Activated naive CD8-positive, alpha-beta T cell (primary cell): ENCODE measurements around the gene MAGEA9.
"Not testable (repeated sequence)": the region's sequence is repeated elsewhere in the genome, so short reads cannot be mapped to it uniquely, and the experiment has no call there.

Experiments
- H3K27ac Mint-ChIP-seq: one replicate; pipeline ENCODE4 v1.8.0; 2021; ENCODE audit warnings: mixed read lengths
- H3K27me3 Mint-ChIP-seq: one replicate; pipeline ENCODE4 v1.8.0; 2021; ENCODE audit warnings: mixed read lengths
- H3K36me3 Mint-ChIP-seq: one replicate; pipeline ENCODE4 v1.8.0; 2021; ENCODE audit warnings: mixed read lengths
- H3K4me1 Mint-ChIP-seq: one replicate; pipeline ENCODE4 v1.8.0; 2021; ENCODE audit warnings: low read depth, mixed read lengths
- H3K4me3 Mint-ChIP-seq: one replicate; pipeline ENCODE4 v1.8.0; 2021; ENCODE audit warnings: mild to moderate bottlenecking, mixed read lengths
- H3K9me3 Mint-ChIP-seq: one replicate; pipeline ENCODE4 v1.8.0; 2021; ENCODE audit warnings: low read depth, mixed read lengths

MAGEA9 gene, protein sequence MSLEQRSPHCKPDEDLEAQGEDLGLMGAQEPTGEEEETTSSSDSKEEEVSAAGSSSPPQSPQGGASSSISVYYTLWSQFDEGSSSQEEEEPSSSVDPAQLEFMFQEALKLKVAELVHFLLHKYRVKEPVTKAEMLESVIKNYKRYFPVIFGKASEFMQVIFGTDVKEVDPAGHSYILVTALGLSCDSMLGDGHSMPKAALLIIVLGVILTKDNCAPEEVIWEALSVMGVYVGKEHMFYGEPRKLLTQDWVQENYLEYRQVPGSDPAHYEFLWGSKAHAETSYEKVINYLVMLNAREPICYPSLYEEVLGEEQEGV

DNA sequence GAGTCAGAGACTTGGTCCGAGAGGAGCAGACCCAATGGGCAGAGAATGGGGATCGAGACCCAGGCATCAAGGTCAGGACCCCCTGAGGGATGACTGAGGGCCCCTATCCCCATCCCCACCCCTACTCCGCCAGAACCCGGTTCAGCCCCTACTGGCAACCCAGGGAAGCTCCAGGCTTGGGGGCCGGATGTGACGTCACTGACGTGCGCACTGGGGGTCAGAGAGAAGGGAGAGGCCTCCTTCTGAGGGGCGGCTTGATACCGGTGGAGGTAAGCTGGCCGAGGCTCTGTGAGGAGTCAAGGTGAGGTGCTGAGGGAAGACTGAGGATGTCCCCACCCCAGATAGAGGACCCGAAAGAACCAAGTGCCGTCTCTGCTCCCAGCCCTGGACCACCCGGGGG lies at the start of gene MAGEA9:
Gene MAGEA9, plus strand, starts transcription at position 204 of the 400 bp plus-strand sequence. CDS start 4,281 bp downstream, outside the sequence.
- not testable (repeated sequence) for H3K4me3 Mint-ChIP-seq

DNA sequence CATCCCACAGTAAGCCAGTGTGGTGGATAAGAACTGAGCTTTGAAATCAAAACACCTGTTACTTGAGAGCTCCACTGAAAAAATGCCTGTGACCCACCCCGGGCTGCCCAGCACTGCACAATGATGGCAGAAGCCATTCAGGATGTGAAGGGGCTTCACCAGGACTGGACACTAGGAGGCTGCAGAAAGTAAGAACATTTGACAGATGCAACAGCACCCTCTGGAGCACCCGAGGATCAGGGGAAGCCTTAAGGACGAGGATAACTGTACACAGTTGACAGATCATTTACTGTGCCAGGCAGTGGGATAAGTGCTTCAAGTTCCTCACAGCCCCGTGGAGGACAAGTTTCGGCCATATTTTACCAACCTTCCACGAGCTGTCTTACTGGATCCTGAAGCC lies 39.5 kb upstream of the MAGEA9 start:
- not testable (repeated sequence) for H3K27me3 Mint-ChIP-seq, H3K27ac Mint-ChIP-seq, H3K9me3 Mint-ChIP-seq, H3K36me3 Mint-ChIP-seq, H3K4me1 Mint-ChIP-seq, H3K4me3 Mint-ChIP-seq

More for the DNA sequence above, at the start of gene MAGEA9:
- not testable (repeated sequence) for H3K9me3 Mint-ChIP-seq, H3K27me3 Mint-ChIP-seq, H3K36me3 Mint-ChIP-seq, H3K27ac Mint-ChIP-seq, H3K4me1 Mint-ChIP-seq

DNA sequence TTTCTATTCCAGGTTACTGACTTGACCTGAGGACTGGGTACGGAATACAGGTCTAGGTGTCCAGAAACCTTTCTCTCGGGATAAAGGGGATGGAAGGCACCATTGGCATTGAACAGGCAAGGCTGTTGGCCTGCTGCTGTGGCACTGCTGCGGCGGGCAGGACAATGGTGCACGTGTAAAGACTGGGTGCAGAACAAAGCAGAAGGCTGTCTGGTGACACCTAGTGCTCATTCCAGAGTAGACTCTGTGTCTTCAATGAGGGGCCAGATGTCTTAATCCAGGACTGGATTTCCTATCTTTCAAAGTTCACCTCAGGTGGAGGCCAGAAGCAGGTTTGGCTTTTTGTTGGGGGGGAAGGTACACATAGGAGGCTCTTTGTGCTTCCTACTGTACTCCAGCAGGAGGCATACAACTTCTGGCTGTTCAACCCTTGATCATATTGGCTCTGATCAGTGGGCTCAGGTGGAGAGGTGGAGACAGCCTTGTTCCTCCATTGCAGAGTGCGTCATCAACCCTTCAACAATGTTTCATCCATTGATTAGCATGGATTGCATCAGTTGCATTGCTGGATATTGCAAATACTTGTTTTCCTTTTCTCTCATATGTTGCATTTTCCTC lies 35.2 kb upstream of the MAGEA9 start:
- not testable (repeated sequence) for H3K9me3 Mint-ChIP-seq, H3K4me3 Mint-ChIP-seq

DNA sequence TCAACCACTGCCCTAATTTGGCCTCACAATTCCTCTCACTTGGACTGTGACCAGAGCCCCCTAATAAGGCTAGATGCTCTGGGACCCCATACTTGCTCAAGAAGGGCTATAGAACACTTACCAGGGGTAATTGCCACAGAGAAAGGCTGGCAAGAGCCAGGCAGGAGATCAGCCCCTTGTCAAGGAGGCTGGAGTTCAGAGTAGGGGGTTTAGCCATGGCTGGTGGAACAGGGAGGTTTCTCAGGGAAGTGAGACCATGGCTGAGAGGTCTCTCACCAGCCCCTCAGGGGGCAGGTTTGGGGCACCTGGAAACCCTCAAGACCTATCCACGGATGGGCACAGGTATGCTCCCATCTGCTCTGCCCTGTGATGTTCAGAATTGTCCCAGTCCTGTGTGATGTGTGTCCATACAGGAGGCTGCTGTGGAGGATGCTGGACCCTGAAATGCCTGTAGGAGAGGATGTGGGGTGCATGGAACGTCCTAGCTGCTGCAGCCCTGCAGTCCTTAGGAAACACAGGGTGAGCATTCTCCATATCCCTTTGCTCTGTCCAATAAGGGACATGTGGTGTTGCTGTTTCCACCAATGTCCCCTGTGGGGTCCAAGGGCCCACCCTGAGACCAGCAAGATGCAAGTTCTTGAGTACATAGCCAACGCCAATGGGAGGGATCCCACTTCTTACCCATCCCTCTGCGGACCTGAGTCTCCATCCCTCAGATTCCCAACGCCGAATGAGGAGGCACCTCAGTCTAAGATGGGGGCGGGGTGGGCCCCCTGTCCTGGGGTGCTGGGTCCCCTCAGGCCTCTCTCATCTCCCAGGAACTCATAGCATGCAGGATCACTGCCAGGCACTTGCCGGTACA lies 24.3 kb upstream of the MAGEA9 start:
- no peak overlapping the region for H3K27ac Mint-ChIP-seq

More for the DNA sequence above, 35.2 kb upstream of the MAGEA9 start:
- H3K27ac Mint-ChIP-seq, H3K36me3 Mint-ChIP-seq, H3K4me1 Mint-ChIP-seq, H3K27me3 Mint-ChIP-seq: not testable (repeated sequence)

DNA sequence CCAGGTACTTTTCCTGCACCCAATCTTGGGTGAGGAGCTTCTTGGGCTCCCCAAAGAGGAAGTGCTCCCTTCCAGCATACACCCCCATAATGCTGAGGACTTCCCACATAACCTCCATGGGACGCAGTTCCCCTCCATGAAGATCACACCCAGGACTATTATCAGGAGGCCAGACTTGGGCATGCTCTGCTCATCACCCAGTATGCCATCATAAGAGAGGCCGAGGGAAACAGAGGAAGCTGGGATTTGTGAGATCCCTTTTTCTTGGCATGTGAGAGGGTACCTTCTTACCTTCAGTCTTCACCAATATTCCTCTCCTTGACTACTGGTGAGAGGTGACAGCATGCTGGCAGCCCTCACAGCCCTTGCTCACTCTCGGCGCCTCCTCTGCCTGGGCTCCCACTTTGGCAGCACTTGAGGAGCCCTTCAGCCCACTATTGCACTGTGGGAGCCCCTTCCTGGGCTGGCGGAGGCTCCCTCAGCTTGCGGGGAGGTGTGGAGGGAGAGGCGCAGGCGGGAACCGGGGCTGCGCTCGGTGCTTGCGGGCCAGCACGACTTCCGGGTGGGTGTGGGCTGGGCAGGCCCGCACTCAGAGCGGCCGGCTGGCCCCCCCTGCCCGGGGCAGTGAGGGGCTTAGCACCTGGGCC lies 23.5 kb upstream of the MAGEA9 start:
- Mint-ChIP-seq H3K9me3 (no peaks in the 10 kb centered on the region), H3K27ac (no peak overlapping the region), H3K36me3 (no peaks in the 10 kb centered on the region), H3K27me3 (no peaks in the 10 kb centered on the region), H3K4me1 (no peaks in the 10 kb centered on the region), H3K4me3 (no peak overlapping the region)

More for the DNA sequence above, 24.3 kb upstream of the MAGEA9 start:
- Mint-ChIP-seq H3K4me3 (no peak overlapping the region), H3K36me3 (no peaks in the 10 kb centered on the region), H3K4me1 (no peaks in the 10 kb centered on the region), H3K9me3 (no peaks in the 10 kb centered on the region), H3K27me3 (no peaks in the 10 kb centered on the region)

DNA sequence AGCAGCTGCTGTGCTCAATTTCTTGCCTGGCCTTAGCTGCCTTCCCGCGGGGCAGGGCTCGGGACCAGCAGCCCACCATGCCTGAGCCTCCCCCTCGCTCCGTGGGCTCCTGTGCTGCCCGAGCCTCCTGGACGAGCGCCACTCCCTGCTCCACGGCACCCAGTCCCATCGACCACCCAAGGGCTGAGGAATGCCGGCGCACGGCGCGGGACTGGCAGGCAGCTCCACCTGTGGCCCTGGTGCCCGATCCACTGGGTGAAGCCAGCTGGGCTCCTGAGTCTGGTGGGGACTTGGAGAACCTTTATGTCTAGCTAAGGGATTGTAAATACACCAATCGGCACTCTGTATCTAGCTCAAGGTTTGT lies 23.0 kb upstream of the MAGEA9 start:
- H3K27me3 Mint-ChIP-seq, H3K9me3 Mint-ChIP-seq, H3K27ac Mint-ChIP-seq, H3K4me3 Mint-ChIP-seq, H3K4me1 Mint-ChIP-seq, H3K36me3 Mint-ChIP-seq: not testable (repeated sequence)

DNA sequence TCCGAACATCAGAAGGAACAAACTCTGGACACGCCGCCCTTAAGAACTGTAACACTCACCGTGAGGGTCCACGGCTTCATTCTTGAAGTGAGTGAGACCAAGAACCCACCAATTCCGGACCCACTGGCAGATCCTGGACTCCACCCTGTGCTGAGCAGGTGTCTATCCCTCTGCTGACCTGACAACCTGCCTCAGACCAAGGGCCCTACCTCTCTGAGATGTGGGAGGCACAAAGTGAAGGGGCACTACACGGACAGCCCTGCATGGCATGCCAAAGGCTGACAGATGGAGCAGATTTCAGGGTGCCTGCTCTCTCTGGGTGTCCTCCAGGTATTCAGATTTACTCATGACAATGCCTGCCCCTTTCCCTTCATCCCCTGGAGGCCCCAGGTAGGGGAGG lies 21.9 kb upstream of the MAGEA9 start:
- Mint-ChIP-seq H3K4me1 (no peaks in the 10 kb centered on the region), H3K4me3 (no peak overlapping the region), H3K27me3 (no peaks in the 10 kb centered on the region), H3K27ac (no peak overlapping the region), H3K36me3 (no peaks in the 10 kb centered on the region), H3K9me3 (no peaks in the 10 kb centered on the region)

DNA sequence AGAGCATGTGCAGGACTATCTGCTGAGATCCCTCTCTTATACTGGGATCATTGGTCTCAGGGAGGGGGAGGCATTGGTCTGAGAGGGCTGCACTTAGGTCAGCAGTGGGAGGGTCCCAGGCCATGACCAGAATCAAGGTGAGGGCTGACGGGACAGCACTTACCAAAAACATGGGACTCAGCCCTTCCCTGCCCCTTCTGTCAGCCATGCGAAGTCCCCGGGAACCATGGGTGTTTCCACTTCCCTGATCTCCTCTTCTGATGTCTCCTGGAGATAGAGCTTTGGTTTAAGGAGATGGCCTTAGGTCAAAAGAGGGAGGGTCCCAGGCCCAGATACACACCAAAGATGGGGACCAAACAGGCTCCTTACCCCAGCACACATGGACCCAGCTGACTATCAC lies 20.8 kb upstream of the MAGEA9 start:
- Mint-ChIP-seq H3K36me3 (no peaks in the 10 kb centered on the region), H3K27ac (no peak overlapping the region), H3K4me3 (no peak overlapping the region), H3K27me3 (no peaks in the 10 kb centered on the region), H3K4me1 (no peaks in the 10 kb centered on the region), H3K9me3 (no peaks in the 10 kb centered on the region)

DNA sequence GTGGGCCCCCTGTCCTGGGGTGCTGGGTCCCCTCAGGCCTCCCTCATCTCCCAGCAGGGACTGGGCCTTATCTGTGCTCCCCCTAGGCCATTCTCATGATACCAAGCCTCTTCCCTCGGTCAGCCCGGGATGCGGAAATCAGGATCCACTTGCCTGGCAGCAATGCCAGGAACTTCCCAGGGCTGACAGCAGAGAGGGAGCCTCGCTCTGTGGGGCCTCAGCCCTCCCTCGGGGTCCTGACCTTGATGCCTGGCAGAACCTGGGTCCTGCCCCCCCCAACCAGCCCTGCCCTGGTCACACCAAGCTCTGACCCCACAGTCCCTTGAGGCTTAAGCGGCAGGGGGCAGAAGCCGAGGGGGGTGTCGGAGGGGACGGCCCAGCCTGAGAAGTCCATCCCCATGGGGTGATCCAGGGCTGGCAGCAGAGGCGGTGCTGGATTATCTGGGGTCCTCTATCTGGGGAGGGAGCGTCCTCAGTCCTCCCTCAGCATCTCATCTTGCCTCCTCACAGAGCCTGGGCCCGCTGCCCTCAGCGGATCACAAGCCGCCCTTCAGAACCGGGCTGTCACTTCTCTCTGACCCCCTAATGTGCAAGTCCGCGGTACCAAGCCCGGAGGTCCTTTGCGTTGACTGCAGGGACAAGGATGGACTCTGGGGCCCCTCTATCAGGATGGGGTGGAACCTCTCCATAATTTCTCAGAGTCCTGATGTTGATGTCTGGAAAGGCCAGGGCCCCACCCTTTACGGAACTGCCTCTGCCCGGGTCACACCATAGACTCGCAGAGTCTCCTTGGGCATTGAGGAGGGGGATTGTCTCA lies 19.7 kb upstream of the MAGEA9 start:
- not testable (repeated sequence) for H3K27ac Mint-ChIP-seq

DNA sequence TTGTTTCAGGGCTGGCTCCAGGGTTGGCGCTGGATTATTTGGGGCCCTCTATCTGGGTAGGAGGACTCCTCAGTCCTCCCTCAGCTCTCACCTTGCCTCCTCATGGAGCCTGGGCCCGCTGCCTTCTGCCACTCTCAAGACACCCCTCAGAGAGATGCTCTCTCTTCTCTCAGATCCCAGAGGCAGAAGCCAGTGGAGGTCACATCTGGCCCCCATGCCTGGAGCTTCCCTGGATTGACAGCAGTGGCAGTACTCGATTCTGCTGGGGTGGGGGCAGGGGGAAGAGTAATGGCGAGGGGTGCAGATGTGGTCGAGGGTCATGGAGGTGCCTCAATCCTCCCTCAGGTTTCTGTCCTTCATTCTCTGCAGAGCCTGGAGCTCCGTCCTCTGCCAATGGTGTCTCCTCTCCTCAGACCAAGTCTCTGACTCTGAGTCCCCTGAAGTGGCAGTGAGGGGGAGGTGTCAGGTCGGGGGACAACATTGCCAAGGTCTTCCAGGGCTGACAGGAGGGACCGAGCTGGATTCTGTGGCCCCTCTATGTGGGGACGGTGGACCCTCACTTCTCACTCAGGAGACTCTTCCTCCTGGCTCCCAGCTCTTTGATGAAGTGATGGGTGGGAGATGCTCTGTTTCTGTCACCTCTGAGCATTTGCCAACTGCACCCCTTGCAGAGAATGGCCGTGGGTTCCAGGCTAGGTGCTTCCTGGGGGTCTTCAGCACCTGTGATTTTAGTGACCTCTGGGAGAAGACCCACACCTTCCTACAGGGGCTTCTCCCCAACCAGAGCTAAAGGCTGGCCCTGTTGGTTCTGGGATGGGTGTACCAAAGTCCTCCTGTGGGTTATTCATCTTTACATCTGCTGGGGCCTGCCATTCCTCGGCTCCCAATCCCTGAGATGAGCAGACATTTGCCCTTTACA lies 18.8 kb upstream of the MAGEA9 start:
- no peaks in the 10 kb centered on the region for H3K27me3 Mint-ChIP-seq
- H3K9me3 Mint-ChIP-seq = no peaks in the 10 kb centered on the region
- H3K36me3 Mint-ChIP-seq = no peaks in the 10 kb centered on the region
- H3K27ac Mint-ChIP-seq = no peak overlapping the region
- no peaks in the 10 kb centered on the region for H3K4me1 Mint-ChIP-seq
- H3K4me3 Mint-ChIP-seq = no peak overlapping the region

More for the DNA sequence above, 19.7 kb upstream of the MAGEA9 start:
- not testable (repeated sequence) for H3K27me3 Mint-ChIP-seq, H3K9me3 Mint-ChIP-seq, H3K36me3 Mint-ChIP-seq, H3K4me1 Mint-ChIP-seq, H3K4me3 Mint-ChIP-seq

DNA sequence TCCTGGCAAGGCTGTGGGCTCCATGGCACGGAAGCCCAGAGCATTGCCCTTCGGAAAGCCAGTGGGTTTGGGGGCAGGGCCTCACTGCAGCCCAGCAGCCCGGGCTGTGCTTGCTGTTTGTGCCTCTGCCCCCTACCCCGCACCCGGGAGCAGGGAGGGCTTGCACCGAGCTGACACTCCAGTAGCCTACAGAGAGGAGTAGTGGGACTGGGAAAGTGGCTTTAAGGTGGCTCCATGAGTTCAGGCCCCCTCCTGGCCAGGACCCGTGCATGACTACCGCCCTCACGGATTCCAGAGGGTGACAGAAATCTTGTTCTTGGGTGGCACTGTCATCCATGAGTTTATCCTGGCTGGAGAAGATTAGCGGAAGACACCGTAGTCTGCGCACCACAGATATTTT lies 11.4 kb upstream of the MAGEA9 start:
- H3K27me3 Mint-ChIP-seq, H3K36me3 Mint-ChIP-seq, H3K4me3 Mint-ChIP-seq, H3K27ac Mint-ChIP-seq, H3K9me3 Mint-ChIP-seq, H3K4me1 Mint-ChIP-seq: not testable (repeated sequence)

DNA sequence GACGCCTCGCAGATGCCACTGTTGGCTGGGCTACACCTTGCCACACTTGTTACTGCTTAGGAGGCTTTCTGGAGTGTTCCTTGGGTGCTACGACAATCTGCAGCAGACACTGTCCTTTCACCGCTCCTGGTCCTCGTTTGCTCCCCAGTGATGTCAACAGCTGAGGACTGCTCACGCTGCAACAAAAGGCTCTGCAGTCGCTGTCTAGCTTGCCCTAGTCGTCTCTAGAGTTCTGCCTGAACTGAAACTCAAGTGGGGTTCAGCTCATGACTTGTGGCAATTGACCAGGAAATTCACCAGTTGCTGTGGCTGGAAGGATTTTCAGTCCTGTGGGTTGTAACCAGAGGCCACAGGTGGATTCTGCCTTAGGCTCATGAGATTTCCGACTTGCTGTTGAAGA lies 8.7 kb upstream of the MAGEA9 start:
- not testable (repeated sequence) for H3K27ac Mint-ChIP-seq, H3K4me1 Mint-ChIP-seq, H3K27me3 Mint-ChIP-seq

DNA sequence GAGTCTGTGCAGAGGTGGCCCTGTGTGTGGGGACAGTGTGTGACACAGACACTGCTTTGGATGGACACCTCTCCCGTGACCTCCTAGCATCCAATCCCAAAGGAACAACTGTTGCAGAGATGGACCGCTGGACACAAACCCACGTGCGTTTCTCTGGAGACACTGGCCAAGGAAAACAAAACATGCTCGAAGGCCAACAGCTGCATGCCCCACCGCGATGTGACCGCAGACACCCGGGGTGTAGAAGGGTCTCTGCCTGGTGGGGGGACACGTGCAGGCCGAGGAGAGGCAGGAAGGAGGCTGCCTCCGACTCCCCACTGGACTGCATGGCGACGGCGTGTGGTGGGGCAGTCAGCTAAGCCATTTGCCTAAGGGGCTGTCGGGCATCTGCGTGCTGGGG lies 8.0 kb upstream of the MAGEA9 start, which contains the start of gene HSFX1:
Gene HSFX1, plus strand, starts transcription at position 301 of the 400 bp plus-strand sequence. CDS start 614 bp downstream, outside the sequence.
- not testable (repeated sequence) for H3K4me3 Mint-ChIP-seq, H3K27ac Mint-ChIP-seq, H3K27me3 Mint-ChIP-seq, H3K36me3 Mint-ChIP-seq, H3K4me1 Mint-ChIP-seq, H3K9me3 Mint-ChIP-seq

More for the DNA sequence above, 8.7 kb upstream of the MAGEA9 start:
- H3K4me3 Mint-ChIP-seq, H3K9me3 Mint-ChIP-seq, H3K36me3 Mint-ChIP-seq: not testable (repeated sequence)
